GM12875 (cell line): ENCODE measurements around the gene DLG1.

Source experiments
- H3K4me3 ChIP-seq: one replicate; pipeline ENCODE4 v1.5.1; 2011; ENCODE audit warnings: low read depth, low read length, control low read depth
- CTCF ChIP-seq: IDR thresholded peaks from 2 replicates; pipeline ENCODE4 v1.5.1; 2011; ENCODE audit warnings: low read depth, mild to moderate bottlenecking, control low read depth, inconsistent platforms, low read length, moderate library complexity, borderline replicate concordance; ENCODE audit not compliant: insufficient read depth

Gene DLG1

GRCh38 chr3:197027151-197027895 is 271.1 kb downstream of the DLG1 start:
- TF ChIP-seq CTCF, result no peak
- no peak overlapping the region for H3K4me3 ChIP-seq

GRCh38 chr3:197026481-197026866 is 271.9 kb downstream of the DLG1 start:
- no peak for TF ChIP-seq CTCF
- peak overlapping the region; percentile 10 for H3K4me3 ChIP-seq

DNA sequence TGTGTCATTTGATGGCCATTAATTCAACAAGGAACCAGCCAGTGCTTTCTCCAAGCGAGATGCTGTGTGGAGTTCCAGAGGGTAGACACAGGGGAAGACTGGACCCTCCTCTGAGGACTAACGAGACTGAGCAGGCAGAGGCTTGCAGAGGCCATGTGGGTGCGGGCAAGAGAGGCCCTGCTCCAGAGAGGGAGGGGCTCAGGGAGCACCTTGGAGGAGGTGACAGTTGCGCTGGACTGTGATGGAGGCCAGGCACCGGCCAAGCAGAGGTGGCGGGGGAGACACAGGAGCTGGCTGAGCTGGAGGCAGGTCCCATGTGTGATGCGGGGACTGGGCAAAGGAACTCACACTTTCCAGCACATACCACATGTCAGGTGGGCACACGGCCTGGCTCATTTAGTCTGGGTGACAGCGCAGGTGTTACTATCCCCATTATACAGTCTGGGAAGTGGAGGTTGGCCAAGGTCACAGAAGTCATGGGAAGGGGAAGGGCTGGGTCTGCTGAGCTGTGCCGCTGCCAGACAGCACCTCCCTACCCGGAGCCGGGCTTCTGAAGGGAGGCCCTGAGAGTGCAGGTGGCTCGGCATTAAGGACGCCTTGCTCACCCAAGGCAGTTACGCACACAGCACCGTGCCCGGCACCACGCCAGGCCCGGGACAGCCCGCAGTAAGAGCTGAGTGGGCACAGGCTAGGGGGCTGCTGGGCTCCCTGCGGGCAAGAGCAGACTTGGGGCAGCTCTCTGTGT is 272.5 kb downstream of the DLG1 start:
- H3K4me3 ChIP-seq, result no peak overlapping the region
- TF ChIP-seq CTCF, result no peak

GRCh38 chr3:197024881-197025735 is 273.3 kb downstream of the DLG1 start:
- H3K4me3 ChIP-seq, result no peak overlapping the region
- no peak for TF ChIP-seq CTCF

- TF ChIP-seq CTCF, result no peak
- no peak overlapping the region for H3K4me3 ChIP-seq
Observed at GRCh38 chr3:197023998-197024651, 274.3 kb downstream of the DLG1 start.

DNA sequence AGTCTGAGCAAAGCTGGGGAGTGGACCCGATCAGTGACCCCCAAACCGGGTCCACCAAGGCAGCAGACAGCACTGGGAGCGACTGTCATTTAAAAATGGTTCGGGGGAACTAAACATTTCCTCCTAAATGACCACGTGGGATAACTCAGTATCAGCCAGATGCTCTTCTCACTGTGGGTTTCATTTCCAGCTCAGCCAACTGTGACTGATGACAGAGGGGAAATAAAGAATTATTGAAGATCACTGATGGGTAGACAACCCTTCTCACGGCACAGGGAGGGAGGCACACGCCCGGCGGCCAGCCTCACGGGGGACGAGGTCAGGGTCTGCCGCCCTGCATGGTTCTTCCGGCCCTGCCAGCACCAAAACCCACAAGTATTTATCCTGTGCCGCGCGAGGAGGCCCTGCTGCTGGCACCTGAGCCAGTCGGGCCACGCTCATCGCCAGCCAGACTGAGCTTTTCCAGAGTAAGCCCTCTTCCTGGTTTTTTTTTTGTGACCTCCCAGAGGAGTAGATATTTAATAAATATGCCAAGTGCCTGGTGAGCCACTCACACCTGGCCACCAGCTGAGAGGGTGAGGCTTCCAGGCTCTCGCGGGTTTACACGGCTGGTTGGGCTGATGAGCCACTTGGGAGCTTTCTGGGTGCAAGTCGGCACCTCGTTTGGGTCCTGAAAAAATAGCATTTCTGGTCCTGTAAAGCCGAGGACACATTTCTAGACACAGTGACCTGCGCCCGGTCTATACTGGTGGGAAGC is 275.0 kb downstream of the DLG1 start:
- TF ChIP-seq CTCF, result no peak
- no peak overlapping the region for H3K4me3 ChIP-seq
